NT2/D1 (cell line): Measurements from ENCODE around the gene COL18A1.

Experiments
- SUZ12 ChIP-seq: IDR thresholded peaks from 2 replicates; pipeline ENCODE4 v1.6.1; 2011; ENCODE audit not compliant: insufficient read length, insufficient read depth; ENCODE audit errors: extremely low read depth
- YY1 ChIP-seq: IDR thresholded peaks from 2 replicates; pipeline ENCODE4 v1.6.1; 2011; ENCODE audit not compliant: insufficient read length, insufficient read depth
- ZNF274 ChIP-seq: IDR thresholded peaks from 2 replicates; pipeline ENCODE4 v1.6.1; 2011; ENCODE audit warnings: mild to moderate bottlenecking, low read depth, low read length

- TF ChIP-seq YY1 = no peak
- TF ChIP-seq ZNF274 = no peak
- TF ChIP-seq SUZ12 = no peak
Observed at GRCh38 chr21:45397381-45397780, 7.6 kb upstream of the COL18A1 start.
